HS-5 (cell line): ENCODE data around the gene OR5D18.
"Not testable (repeated sequence)": the region's sequence is repeated elsewhere in the genome, so short reads cannot be mapped to it uniquely, and the experiment has no call there.

Source experiments
- DNase-seq: peaks from one replicate; pipeline ENCODE4 v3.0.0-alpha.2; 2012; ENCODE audit warnings: low read depth

Gene OR5D18

GRCh38 chr11:55819330-55819729, at the start of gene OR5D18:
Gene OR5D18 (plus strand): TSS chr11:55819630. CDS start chr11:55819630, 0 bp downstream.
- no peak for DNase-seq

DNA sequence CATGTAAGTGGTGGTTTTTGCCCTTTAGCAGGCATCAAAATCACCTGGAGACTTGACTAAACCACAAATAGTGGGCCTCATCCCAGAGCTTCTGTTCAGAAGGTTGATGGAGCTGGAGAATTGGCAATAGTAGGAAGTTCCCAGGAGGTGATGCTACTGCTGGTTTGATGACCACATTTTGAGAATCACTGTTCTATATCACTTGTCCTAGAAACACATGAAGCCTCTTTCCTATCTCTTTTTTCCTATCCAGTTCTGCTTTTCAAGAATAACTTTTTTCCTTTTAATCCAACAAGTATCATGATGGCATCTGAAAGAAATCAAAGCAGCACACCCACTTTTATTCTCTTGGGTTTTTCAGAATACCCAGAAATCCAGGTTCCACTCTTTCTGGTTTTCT, 46.3 kb upstream of the OR5D18 start, which contains the start of gene OR5D13:
TSS of gene OR5D13 (plus strand) at position 301 of the 400 bp plus-strand sequence. CDS start at position 301, 0 bp downstream.
- no peak for DNase-seq

DNA sequence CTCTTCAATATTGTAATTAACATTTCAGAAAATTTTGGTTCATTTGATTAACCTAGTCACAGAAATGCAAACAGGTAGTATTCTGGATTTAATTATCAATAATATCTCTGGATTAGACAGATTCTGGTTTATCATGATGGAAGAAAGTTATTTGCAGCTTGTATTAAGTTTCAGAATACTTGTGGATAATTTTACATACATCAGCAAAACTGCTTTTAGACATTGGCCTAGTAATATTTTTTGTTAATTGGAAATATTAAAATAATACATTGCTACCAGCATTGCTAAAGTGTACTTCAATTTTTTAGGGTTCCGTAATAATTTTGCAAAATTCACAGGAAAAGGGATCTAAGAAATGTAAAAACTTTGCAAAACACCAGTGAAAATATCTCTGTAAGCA, 27.8 kb upstream of the OR5D18 start:
- no peak for DNase-seq

GRCh38 chr11:55793321-55793720, 26.1 kb upstream of the OR5D18 start:
- no peak for DNase-seq

GRCh38 chr11:55795256-55795655, 24.2 kb upstream of the OR5D18 start, which contains the start of gene OR5D14:
Gene OR5D14 (plus strand): TSS chr11:55795556. CDS start chr11:55795556, 0 bp downstream.
- no peak for DNase-seq

DNA sequence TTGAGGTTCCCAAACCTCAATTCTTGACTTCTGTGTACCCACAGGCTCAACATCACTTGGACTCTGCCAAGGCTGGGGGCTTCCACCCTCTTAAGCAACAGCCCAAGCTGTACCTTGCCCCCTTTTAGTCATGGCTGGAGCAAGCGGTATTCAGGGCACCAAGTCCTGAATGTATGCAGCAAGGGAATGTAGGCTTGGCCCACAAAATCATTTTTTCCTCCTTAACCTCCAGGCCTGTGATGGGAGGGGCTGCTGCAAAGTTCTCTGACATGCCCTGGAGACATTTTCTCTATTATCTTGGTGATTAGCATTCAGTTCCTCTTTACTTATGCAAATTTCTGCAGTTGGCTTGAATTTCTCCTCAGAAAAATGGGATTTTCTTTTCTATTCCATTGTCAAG, 13.2 kb upstream of the OR5D18 start:
- DNase-seq: no peak

- no peak for DNase-seq
Observed at GRCh38 chr11:55811067-55811466, 8.4 kb upstream of the OR5D18 start, which contains the start of gene OR5L1. Gene OR5L1 (plus strand): TSS chr11:55811367. CDS start chr11:55811467, 100 bp downstream.

DNA sequence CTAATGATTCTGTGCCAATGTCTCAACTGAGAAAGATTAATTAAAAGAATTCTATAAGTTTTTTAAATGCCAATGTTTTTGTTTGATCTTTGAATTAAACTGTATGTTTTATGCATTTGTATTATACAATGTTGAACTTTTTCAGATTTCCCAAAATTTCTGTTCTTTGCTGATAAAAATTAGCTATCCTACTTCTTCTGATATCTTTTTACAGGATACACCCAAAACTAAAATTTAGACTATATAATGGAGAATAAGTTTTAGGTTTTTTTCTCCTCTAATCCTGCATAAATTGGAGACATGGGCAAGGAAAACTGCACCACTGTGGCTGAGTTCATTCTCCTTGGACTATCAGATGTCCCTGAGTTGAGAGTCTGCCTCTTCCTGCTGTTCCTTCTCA, 7.5 kb downstream of the OR5D18 start, which contains the start of gene OR5L2:
TSS of gene OR5L2 (plus strand) at position 301 of the 400 bp plus-strand sequence. CDS start at position 301, 0 bp downstream.
- DNase-seq: no peak

DNA sequence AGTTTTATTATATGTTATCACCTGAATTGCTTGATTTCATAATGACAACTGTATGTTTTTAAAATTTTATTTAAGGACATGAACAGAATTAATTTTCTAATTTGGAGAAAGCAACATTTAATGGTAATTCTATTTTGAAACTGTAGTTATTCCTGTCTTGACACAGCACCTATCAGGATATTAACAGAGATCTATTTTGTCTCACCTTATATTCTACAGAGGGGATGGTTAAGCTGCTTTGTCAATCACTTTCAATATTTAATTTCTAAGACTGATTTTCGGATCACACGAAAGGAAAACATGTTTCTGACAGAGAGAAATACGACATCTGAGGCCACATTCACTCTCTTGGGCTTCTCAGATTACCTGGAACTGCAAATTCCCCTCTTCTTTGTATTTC, 19.0 kb downstream of the OR5D18 start, which contains the start of gene OR5D16:
TSS of gene OR5D16 (plus strand) at position 301 of the 400 bp plus-strand sequence. CDS start at position 301, 0 bp downstream.
- no peak for DNase-seq

GRCh38 chr11:55847453-55847852, 28.0 kb downstream of the OR5D18 start:
- no peak for DNase-seq

DNA sequence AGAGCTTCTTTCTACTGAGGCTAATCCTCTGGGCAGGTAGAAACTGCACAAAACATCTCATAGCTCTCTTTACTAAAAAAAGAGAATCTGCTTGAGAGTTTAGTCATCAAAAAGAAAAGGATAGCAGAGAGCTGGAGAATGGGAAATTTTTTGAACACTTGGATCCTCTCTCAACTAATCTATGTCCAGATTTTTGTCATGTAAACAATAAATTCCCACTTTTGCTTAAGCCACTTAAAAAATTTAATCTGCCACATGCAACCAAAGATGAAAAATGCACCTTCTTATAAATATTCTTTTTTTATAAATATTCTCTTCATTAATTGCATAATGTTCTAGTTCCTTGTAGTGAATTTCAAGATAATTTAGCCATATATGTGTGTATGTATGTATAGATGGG, 29.6 kb downstream of the OR5D18 start:
- no peak for DNase-seq

DNA sequence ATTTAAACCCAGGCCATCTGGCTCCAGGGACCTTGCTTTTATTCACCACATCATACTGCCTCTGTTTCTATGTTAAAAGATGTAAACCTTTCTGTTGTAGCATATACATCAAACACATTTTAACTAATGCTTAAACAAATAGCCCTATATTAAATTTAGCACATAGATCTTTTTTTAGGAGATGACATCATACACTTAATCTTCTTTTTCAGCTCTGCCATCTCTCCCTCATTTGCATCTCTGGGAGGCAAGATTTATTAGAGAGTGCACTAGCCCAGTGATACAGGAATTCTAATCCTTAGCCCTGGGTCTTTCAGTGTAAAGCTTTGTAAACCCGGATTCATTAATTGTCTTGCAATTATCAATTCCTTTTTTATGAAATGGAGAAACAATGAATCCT, 32.7 kb downstream of the OR5D18 start:
- no peak for DNase-seq

GRCh38 chr11:55854704-55855103, 35.3 kb downstream of the OR5D18 start:
- DNase-seq: no peak

GRCh38 chr11:55867354-55867753, 47.9 kb downstream of the OR5D18 start:
- not testable (repeated sequence) for DNase-seq
